HFF-Myc (cell line): ENCODE data around the gene TCIRG1.

Experiments used
- DNase-seq: peaks from one replicate; pipeline ENCODE4 v3.0.0-alpha.2; 2011; ENCODE audit warnings: low read depth; ENCODE audit errors: extremely low read depth
- H3K4me3 ChIP-seq: replicated peaks from 2 replicates; pipeline ENCODE4 v1.5.1; 2011; ENCODE audit warnings: low read depth, mild to moderate bottlenecking, control low read depth, low read length
- TF ChIP-seq, protein P1 (sequence below): IDR thresholded peaks from 2 replicates; pipeline ENCODE4 v1.5.1; 2012; ENCODE audit warnings: mild to moderate bottlenecking, low read depth, low read length, control low read depth; ENCODE audit errors: missing control alignments

The TCIRG1 gene

DNA sequence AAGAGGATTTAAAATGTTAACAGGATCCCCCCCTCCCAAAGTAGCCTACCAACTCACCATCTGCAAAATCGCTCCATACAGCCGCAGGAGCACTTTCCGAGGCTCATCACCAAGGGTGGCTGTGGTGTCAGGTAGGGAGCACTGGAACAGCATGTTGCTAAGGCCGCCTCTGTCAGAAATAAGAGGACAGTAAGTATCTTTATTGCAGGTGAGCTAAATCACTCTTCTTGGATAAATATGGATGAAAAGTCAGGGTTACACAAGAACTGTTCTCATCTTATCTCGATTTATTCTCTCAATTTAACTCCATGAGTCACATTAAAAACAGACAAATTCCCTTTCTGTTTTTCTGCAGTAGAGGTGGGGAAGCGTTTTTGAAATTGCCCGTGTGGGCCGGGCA, 58.1 kb downstream of the TCIRG1 start:
- DNase-seq = no peak
- TF ChIP-seq, protein P1, sequence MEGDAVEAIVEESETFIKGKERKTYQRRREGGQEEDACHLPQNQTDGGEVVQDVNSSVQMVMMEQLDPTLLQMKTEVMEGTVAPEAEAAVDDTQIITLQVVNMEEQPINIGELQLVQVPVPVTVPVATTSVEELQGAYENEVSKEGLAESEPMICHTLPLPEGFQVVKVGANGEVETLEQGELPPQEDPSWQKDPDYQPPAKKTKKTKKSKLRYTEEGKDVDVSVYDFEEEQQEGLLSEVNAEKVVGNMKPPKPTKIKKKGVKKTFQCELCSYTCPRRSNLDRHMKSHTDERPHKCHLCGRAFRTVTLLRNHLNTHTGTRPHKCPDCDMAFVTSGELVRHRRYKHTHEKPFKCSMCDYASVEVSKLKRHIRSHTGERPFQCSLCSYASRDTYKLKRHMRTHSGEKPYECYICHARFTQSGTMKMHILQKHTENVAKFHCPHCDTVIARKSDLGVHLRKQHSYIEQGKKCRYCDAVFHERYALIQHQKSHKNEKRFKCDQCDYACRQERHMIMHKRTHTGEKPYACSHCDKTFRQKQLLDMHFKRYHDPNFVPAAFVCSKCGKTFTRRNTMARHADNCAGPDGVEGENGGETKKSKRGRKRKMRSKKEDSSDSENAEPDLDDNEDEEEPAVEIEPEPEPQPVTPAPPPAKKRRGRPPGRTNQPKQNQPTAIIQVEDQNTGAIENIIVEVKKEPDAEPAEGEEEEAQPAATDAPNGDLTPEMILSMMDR = no peak
- no peak overlapping the region for H3K4me3 ChIP-seq

DNA sequence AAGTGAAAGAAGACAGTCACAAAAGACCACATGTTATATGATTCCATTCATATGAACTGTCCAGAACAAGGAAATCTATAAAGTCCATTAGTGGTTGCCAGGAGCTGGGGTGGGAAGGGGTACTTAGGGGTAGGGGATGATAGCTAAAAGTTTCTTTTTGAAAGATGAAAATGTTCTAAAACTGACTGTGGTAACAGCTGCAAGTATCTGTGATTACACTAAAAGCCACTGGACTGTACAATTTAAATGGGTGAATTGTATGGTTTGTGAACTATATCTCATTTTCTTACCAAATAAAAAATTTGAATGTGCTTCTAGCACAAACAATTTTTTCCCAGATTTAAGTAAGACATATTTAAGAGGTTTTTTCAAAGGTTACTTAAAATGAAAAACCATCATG, 60.2 kb downstream of the TCIRG1 start:
- TF ChIP-seq, protein P1 = no peak
- DNase-seq = no peak
- H3K4me3 ChIP-seq = no peak overlapping the region

DNA sequence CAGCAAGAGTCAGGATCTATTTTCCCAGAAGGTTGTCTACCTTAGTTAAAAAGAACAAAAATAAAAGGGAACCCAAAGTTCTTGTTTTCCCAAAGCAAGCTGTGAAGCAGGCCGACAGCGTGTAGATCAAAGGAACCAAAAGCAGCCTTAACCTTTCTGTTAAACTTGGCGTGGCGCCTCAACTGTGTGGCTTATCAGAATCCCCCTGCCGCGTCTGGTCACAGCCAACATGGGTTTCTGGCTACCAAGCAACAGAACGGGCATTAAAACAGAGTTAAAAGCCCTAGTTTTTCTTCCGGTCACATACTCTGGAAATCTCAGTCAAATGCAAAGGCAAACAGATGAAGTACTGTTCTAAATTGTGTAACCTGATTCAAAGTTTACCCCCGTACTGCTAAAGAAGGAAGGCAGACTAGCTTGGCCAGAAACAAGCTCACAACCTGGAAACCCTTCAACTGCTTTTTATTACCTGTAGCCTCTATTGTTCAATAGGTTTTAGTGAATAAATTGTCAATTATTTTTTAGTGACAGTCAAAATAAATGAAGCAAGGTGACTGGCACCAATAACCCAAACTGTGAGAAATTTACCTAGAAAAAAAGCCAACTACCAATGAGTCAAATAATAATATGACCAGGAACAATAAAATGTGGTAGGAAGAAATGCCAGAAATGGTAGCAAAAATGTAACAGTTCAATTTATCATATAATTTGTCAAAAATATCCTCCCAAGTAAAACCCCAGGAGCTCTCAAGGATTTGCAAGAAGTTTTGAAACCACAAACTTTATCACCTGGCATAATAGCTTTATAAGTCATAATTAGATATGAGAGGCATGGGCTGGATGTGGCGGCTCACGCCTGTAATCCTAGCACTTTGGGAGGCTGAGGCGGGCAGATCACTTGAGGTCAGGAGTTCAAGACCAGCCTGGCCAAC, 60.9 kb downstream of the TCIRG1 start:
- TF ChIP-seq, protein P1 = no peak
- no peak overlapping the region for H3K4me3 ChIP-seq
- no peak for DNase-seq
